MM.1S (cell line): ENCODE measurements around the gene PCNX1.
"Not testable (repeated sequence)": the region's sequence is repeated elsewhere in the genome, so short reads cannot be mapped to it uniquely, and the experiment has no call there.

Experiments used
- CTCF ChIP-seq: fragments of 300-600 bp; sonication (generic); IDR thresholded peaks from 2 replicates; pipeline ENCODE4 v1.5.1; 2016; ENCODE audit warnings: antibody characterized with exemption, low read length, mixed read lengths
- EZH2 ChIP-seq: fragments of 300-600 bp; sonication (generic); optimal IDR thresholded peaks from 2 replicates; pipeline ENCODE3; 2017; ENCODE audit warnings: low read depth, mild to moderate bottlenecking, antibody characterized with exemption, low read length, mixed read lengths
- EZH2phosphoT487 ChIP-seq: fragments of 300-600 bp; sonication (generic); IDR thresholded peaks from 2 replicates; pipeline ENCODE4 v1.6.1; 2018; ENCODE audit warnings: antibody characterized with exemption, low read length

- not testable (repeated sequence) for TF ChIP-seq CTCF, EZH2, EZH2phosphoT487
Measured at GRCh38 chr14:70939693-70940092, 32.4 kb downstream of the PCNX1 start.
